ENCODE measurements around the gene GSE1. TPM values are rescaled to one million over a fixed set of nuclear protein-coding genes. Genes with fewer than 3 reads are reported as not detected.

GSE1 gene
- total RNA-seq, 6 donors from 2014 or later = 80.2 to 332 (median 90.8) TPM

- Histone ChIP-seq H3K36me3 (peaks cover 28 to 77% (median 59%) of the 10 kb centered on the region in 4 donors), H3K27me3 (no peaks in the 10 kb centered on the region), H3K4me3 (no peak overlapping the region), H3K9me3 (no peaks in the 10 kb centered on the region), H3K4me1 (peaks cover 5 to 21% (median 15%) of the 10 kb centered on the region in 4 donors), H3K27ac (peak overlapping the region; percentile 10 to 53 (median 26))
- TF ChIP-seq POLR2AphosphoS5 (IDR thresholded peaks at IDR 0.05) = peak; percentile 45 to 52
- TF ChIP-seq EP300 (IDR thresholded peaks at IDR 0.05) = no peak
- TF ChIP-seq POLR2A (IDR thresholded peaks at IDR 0.05) = no peak
- ATAC-seq (ENCODE audit: low FRiP score in 2 of 2) = peak; percentile 63 to 86
- 57 to 69% methylated on average over 14 to 19 of the region's 19 CpGs for WGBS, 2 donors
- peak; percentile 75 to 87 for DNase-seq
Measured at GRCh38 chr16:85673529-85674417, 60.7 kb downstream of the GSE1 start.

GRCh38 chr16:85674418-85674755 is 61.3 kb downstream of the GSE1 start:
- Histone ChIP-seq H3K27ac (peak overlapping the region; percentile 10 to 53 (median 26)), H3K9me3 (no peaks in the 10 kb centered on the region), H3K36me3 (peaks cover 25 to 71% (median 53%) of the 10 kb centered on the region in 4 donors), H3K27me3 (no peaks in the 10 kb centered on the region), H3K4me3 (no peak overlapping the region), H3K4me1 (peaks cover 5 to 21% (median 15%) of the 10 kb centered on the region in 4 donors)
- 58 to 60% methylated on average over 4 of the region's 4 CpGs for WGBS, 2 donors
- ATAC-seq (ENCODE audit: low FRiP score in 2 of 2) (no peak), DNase-seq (no peak)
- no peak for TF ChIP-seq POLR2AphosphoS5 (IDR thresholded peaks at IDR 0.05)
- no peak for TF ChIP-seq EP300 (IDR thresholded peaks at IDR 0.05)
- no peak for TF ChIP-seq CTCF (IDR thresholded peaks at IDR 0.05)
- TF ChIP-seq POLR2A (IDR thresholded peaks at IDR 0.05) = no peak

GRCh38 chr16:85674828-85675227 is 61.7 kb downstream of the GSE1 start:
- DNase-seq (no peak), ATAC-seq (ENCODE audit: low FRiP score in 2 of 2) (no peak)
- peaks cover 25 to 66% (median 49%) of the 10 kb centered on the region in 4 donors for H3K36me3 ChIP-seq
- H3K4me1 ChIP-seq = peaks cover 5 to 21% (median 15%) of the 10 kb centered on the region in 4 donors
- TF ChIP-seq POLR2A (IDR thresholded peaks at IDR 0.05) (no peak), CTCF (IDR thresholded peaks at IDR 0.05) (no peak), EP300 (IDR thresholded peaks at IDR 0.05) (no peak), POLR2AphosphoS5 (IDR thresholded peaks at IDR 0.05) (no peak)
- peak overlapping the region in 3 of 4 donors; percentile 10 to 53 (median 23) for H3K27ac ChIP-seq
- 68 to 80% methylated on average over 6 of the region's 6 CpGs for WGBS, 2 donors
- H3K4me3 ChIP-seq = no peak overlapping the region
- no peaks in the 10 kb centered on the region for H3K27me3 ChIP-seq
- no peaks in the 10 kb centered on the region for H3K9me3 ChIP-seq

GRCh38 chr16:85675251-85675874 is 62.2 kb downstream of the GSE1 start:
- TF ChIP-seq EP300 (IDR thresholded peaks at IDR 0.05) (no peak), CTCF (IDR thresholded peaks at IDR 0.05) (peak in 1 of 6 experiments; percentile 19), POLR2AphosphoS5 (IDR thresholded peaks at IDR 0.05) (no peak), POLR2A (IDR thresholded peaks at IDR 0.05) (no peak)
- peaks cover 5 to 22% (median 15%) of the 10 kb centered on the region in 4 donors for H3K4me1 ChIP-seq
- H3K4me3 ChIP-seq = no peak overlapping the region
- 61 to 65% methylated on average over 4 of the region's 4 CpGs for WGBS, 2 donors
- ATAC-seq (ENCODE audit: low FRiP score in 2 of 2) = no peak
- H3K27ac ChIP-seq = no peak overlapping the region
- H3K27me3 ChIP-seq = no peaks in the 10 kb centered on the region
- no peak for DNase-seq
- peaks cover 20 to 61% (median 46%) of the 10 kb centered on the region in 4 donors for H3K36me3 ChIP-seq
- H3K9me3 ChIP-seq = no peaks in the 10 kb centered on the region

GRCh38 chr16:85676466-85676865 is 63.3 kb downstream of the GSE1 start:
- TF ChIP-seq EP300 (IDR thresholded peaks at IDR 0.05) (no peak), POLR2A (IDR thresholded peaks at IDR 0.05) (no peak), POLR2AphosphoS5 (IDR thresholded peaks at IDR 0.05) (no peak), CTCF (IDR thresholded peaks at IDR 0.05) (no peak)
- 97 to 100% methylated on average over 5 to 7 of the region's 7 CpGs for WGBS, 2 donors
- no peaks in the 10 kb centered on the region for H3K9me3 ChIP-seq
- no peaks in the 10 kb centered on the region for H3K27me3 ChIP-seq
- DNase-seq = no peak
- H3K4me1 ChIP-seq = peaks cover 9 to 33% (median 15%) of the 10 kb centered on the region in 4 donors
- peaks cover 12 to 52% (median 38%) of the 10 kb centered on the region in 4 donors for H3K36me3 ChIP-seq
- no peak for ATAC-seq (ENCODE audit: low FRiP score in 2 of 2)
- H3K27ac ChIP-seq = no peak overlapping the region
- no peak overlapping the region for H3K4me3 ChIP-seq
